NCI-H128 (cell line): ENCODE data around the gene MSMO1.
"Not testable (repeated sequence)": the region's sequence is repeated elsewhere in the genome, so short reads cannot be mapped to it uniquely, and the experiment has no call there.

Experiments used
- DNase-seq: peaks from one replicate; lab custom pipeline; 2025; ENCODE audit not compliant: unreplicated experiment; lab: John Stamatoyannopoulos, UW

The MSMO1 gene

DNA sequence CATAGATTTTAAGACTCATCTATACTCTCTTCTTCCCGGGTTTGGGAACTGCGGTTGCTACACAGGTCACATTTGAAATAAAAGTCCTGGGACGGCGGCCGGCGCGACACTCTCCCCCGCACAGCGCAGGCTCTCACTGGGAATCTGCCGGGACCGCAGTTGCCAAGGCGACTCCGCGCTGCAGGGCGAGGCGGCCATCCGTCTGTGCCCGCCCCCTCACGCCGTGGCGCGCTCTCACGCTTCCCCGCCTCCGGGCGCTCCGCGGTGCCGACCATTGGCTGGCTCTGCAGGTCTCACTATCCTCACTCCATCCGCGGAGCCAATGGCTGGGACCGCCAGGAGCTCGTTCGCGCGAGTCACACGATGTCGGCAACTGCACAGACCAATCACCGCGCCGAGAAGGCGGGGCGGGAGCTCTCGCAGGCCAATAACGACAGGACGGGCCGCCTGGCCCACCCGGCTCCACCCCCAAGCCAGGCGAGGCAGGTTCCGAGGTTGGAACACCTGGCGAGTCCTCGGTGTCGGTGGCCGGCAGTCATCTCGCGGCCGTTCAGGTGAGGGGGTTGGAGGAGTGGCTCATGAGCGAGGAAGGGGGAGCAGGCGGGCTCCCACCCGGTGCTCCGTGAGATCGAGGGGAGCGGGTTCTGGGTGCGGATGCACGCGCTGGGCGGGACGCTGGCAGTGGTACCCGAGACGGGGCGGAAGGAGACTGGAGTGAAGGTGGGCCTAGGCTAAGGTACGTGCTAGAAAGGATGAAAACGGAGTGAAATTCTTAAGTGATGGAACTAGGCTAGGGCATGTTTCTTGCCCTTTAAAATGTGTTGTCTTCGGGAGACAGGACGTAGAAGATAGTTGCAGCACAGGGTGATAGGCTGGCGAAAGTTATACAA, at the start of gene MSMO1:
TSS of gene MSMO1 (plus strand) at position 459 of the 890 bp plus-strand sequence. CDS start 5,702 bp downstream, outside the sequence.
- DNase-seq: peak; percentile 95

DNA sequence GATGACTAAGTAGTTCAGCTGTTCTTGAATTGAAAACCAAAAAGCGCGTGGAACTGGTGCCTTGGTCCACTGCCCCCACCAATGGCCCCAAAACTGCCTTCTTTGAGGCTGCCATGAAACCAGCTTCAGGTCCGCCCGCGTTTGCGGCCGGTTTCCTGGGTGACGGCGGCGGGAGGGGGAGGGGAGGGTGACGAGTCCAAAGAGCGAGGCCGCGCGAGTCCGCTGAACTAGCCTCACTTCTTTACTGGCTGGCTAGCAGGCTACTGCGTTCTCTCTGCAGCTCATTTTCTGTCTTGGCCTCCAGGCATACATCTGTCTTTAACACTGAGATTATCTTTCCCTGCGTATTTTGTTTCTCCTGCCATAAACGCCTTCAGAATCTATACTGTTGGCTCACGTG, 47.9 kb upstream of the MSMO1 start:
- not testable (repeated sequence) for DNase-seq

DNA sequence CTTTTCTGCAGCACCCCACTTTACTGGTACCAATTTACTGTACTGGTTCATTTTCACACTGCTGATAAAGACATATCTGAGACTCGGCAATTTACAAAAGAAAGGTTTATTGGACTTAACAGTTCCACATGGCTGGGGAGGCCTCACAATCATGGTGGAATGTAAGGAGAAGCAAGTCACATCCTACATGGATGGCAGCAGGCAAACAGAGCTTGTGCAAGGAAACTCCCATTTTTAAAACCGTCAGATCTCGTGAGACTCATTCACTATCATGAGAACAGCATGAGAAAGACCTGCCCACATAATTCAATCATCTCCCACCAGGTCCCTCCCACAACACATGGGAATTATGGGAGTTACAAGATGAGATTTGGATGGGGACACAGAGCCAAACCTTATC, 42.8 kb upstream of the MSMO1 start:
- DNase-seq: not testable (repeated sequence)

DNA sequence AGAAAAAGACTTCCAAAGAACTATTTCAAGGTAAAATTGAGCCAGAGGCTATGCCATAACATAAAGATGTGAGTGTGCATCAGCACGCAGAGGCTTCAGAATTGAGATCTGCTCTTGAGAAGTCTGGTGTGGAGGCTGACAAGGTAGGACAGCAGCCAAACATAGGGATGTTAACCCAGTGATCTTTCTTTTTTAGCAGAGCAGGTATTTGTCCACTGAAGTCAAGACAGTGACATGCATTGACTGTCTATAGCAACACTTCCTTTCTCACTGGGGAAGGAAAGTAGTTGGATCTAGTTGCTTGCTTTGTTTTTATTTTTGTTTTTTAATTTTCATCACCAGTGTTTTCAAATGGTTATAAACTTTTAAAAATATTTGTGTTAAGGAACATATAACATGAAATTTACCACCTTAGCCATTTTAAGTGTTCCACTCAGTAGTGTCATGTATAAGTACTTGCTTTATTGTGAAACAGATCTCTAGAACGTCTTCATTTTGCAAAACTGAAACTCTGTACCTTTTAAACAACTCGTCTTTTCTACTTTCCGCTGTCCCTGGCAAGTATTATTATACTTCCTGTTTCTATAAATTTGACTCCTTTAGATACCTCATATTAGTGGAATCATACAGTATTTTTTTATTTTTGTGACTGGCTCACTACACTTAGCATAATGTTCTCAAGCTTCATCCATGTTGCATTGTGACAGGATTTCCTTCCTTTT, 40.7 kb upstream of the MSMO1 start:
- not testable (repeated sequence) for DNase-seq

DNA sequence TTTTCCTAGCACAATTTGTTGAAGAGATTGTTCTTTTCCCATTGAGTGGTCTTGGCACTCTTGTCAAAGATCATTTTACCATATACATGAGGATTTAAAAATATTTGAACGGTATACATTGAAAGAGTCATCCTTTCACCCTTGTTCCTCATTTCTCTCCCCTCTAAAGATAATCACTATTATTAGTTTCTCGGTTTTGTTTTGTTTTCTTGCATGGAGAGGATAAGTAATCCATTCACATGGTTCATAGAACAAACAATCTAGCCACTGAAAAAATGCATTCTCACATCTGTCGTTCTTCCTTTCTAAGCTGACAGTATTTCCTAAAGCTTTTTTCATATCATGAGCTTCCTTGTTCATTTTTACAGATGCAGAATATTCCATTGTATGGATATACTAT, 39.2 kb upstream of the MSMO1 start:
- no peak for DNase-seq

DNA sequence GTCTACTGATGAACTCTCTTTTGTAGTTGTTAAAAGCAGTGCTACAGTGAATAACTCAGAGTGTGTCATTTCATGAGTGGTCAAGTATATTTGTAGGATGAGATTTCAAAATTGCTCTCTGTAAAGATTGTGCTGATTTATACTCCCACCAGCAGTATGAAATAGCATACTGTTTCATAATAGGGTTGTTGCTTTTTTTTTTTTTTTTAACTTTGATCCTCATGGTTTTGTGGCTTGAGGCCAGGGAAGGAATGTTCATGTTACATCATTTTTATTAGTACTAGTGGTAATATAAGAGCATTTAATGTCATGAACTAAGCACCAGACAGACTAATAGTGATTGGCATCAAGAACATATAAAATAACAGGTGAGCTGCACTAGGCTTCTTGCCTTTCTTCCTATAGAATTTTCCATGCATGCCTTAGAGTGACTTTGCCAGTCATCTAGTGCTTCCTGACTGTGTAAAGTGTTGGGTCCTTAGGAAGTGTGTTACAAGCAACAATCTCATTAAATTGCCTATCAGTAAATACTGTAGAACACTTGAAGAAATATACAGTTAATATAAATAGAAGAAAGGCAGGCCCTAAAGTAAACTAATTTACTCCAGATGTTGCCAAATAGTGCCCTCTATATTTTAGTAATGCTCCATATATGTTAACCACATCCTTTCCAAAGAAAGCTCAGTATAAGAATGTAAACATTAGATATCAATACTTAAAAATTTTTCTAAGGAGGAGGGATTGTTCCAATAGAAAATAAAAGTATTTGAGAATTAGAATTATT, 38.6 kb upstream of the MSMO1 start:
- DNase-seq: no peak

DNA sequence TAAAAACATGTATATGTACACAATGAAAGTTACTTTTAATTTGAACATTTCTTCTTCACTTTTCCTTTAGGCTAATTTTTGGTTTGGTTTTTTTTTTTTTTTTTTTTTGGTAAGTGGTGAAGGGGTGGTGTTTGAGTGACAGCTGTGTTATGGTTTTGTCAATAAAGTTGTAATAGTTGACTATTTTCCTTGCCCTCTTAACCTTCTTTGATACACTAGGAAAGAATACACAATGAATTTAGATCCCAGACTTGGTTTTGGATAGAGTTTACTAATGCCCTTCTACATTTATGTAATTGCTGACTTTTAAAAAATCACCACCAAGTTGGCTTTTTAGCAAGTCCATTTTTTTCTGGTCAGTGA, 38.1 kb upstream of the MSMO1 start:
- DNase-seq: no peak

DNA sequence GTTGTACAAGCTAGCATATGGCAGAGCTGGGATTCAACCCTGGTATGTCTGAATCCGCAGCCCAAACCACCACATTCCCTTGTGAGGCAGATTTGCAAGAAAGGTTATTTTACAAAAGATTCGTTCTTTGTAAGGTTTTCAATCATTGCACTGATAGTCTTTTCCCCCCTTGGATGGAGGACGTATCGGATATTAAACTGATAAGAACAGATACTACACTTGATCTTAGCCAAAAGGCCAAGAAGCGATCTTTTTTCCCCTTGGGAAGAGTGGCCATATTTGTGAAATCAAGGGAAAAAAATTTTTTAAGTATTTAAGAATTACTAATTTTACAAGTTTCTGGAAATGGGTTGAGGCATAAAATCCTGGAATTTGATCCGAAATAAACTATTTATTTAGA, 34.4 kb upstream of the MSMO1 start:
- DNase-seq: no peak

DNA sequence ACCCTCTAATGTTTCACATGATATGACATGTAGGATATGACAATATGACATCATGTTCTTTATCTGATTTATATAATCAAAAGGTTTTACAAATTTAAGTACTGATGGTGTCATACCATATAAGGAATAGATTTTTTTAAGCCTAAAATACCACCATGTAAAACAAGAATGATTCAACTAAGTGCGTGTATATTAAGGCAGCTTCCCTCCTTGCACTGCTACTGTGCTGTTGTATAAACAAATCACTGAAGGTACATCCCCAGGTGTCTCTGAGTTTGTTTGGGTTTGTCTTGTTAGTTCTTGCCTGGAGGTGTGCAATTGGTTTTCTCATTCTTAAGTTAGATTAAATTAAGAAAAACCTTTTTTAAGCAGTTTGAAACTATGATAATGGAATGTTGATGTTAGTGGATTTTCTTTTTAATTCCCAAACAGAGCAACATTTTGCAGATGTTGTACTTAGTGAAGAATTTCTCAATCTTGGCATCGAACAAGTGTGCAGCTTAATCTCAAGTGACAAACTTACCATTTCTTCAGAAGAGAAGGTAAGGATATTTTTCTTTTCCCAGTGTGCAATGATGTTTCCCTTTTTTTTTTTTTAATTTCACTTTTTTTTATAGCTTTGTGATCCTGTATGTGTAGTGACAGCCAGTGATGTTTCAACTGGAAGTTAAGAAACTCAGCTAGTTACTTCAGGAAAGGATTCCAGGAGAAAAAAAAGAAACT, 33.4 kb upstream of the MSMO1 start:
- DNase-seq: no peak

DNA sequence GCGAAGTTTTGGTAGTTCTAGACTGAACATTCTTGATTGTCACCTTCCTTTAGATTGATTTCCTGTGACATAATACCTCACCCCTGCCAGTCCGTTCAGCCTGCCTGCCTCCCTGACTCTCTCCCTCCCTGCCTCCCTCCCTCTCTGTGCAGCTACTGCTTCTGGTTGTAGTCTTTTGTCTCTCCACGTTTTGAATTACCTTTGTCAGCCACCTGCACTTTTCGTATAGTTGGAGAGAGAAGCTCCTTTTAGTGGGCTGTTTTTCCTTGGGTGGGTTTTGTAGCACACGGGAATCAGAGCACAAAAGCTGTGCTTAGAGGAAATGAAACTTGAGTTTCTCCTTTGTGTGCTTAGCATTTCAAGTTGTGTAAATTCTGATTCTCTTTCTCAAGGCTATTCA, 32.6 kb upstream of the MSMO1 start:
- no peak for DNase-seq

DNA sequence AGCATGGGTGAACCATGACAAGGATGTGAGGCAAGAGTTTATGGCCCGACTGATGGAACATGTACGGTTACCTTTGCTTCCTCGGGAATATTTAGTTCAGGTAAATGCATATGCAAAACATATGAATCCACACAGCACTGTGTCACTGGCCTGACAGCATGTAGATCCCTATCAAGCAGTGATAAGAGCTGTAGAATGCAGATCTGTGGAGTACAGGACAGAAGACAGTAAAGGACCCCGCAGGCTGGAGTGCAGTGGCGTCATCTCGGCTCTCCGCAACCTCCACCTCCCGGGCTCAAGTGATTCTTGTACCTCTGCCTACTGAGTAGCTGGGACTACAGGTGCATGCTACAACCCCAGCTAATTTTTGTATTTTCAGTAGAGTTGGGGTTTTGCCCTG, 29.8 kb upstream of the MSMO1 start:
- DNase-seq: no peak

DNA sequence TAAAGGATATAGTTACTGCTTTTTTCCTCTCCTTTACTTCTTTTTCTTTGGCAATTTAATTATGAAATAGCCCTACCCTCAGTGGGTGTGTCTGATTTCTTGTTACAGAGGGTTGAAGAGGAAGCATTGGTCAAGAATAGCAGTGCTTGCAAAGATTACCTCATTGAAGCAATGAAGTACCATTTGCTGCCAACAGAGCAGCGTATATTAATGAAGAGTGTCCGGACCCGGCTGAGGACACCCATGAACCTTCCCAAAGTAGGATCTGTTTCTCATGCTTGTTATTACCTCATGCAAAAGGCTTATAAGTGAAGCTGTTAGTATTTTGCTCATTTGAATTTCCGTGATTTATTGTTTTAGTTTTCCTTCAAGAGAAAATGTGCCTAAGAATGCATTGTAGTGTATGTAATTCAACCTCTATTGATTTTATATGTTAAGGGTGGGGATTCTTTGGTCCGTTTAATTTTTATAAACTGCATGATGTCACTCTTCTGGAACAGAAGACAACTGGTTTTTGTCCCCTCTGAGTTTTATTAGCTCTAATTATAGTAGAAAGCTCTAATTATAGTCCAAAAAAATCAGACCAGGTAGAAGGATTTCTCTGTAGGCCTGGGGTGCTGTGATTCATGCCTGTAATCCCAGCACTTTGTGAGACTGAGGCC, 27.9 kb upstream of the MSMO1 start:
- no peak for DNase-seq

DNA sequence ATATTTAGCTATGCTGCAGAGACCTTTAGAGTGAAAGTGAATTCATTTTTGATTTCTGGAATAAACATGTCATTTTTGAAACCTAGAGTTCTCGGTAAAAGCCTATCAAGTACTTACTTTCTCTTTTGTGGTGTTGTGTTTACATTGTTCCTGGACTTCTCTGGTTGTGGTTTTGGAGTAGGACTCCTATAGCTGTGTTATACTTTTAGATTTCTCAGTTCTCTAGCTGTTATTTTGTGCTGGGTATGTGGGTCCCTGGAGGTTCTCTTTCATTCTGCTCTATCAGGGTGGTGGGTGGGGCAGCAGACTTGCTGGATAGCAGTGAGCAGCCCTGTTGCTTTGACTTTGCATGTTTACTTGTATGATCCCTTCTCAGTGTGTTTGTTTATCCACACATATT, 25.6 kb upstream of the MSMO1 start:
- DNase-seq: no peak

DNA sequence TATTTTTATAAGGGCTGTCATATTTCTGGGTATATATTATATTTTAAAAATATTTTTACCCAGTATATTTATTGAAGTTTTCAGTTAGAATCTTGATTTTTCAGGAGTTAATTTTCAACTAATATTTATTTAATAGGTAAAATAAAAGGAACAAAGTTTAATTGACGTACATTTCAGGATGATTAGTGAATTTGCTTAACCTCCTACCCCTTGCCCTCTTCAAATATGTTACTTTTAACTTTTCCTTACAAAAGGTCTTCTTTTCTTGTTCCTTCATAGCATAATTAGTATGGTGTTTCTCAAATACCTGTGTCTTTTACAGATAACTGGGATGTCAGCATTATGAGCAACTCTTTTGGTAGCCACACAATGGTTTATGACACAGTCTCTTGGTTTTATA, 24.8 kb upstream of the MSMO1 start:
- no peak for DNase-seq

DNA sequence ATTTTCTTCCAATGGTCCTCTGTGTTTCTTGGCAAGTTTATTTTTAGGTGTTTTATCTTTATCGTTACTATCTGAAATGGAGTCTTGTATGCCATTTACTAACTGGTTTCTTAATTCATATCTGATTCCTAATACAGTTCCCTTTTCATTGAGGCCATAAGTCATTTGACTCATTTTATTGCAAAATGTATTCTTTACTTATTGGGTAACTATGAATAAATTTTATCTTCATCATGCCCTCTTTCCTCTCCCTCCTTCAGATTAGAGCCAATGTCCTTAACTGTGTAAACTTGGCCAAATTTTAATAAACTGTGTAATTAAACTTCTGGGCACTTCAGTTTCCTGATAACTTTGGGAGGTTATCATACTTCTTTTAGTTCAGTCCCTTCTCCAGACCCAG, 19.3 kb upstream of the MSMO1 start:
- DNase-seq: no peak

DNA sequence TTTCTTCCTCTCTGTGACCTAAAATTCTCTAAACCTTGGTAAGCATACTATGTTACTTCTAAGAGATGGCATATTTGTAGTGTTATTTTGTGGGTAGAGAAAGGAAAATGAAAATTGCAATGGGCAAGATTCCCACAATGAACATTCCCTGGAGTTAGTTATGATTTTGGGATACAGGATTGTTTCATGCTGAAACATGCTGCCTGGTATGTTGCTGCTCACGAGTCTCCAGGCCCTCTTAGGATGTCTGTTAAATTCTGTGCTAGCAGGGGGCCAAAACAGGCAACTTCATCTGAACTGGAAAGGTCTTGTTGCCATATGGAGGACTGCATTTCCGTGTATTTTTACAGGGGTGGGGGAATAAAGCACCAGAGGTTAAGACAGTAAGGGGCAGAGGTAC, 18.9 kb upstream of the MSMO1 start:
- no peak for DNase-seq

DNA sequence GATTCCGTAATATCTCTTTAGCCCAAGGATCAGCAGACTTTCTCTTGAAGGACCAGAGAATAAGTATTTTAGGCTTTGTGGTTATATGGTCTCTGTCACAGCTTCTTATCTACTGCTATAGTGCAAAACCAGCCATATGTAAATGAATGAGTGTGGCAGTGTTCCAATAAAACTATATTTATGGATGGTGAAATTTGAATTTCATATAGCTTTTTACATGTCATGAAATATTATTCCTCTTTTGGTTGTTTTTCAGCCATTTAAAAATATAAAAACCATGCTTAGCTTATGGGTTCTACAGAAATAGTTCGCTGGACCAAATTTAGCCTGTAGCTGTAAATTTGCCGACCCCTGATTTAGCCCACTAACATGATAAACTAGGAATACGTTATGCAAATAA, 18.0 kb upstream of the MSMO1 start:
- no peak for DNase-seq

DNA sequence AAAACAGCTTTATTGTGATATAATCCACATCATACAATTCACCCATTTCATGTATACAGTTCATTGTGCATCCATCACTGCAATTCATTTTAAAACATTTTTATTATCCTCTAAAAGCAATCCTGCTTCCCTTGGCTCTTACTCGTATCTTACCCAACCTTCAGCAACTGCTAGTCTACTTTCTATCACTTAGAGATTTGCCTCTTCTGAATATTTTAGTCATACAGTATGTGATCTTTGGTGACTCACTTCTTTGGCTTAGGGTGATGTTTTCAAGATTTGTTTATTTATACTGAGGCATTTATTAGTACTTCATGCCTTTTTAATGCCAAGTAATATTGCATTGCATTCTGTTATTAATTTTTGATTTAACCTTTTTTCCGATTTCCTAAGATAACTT, 15.0 kb upstream of the MSMO1 start:
- DNase-seq: no peak

DNA sequence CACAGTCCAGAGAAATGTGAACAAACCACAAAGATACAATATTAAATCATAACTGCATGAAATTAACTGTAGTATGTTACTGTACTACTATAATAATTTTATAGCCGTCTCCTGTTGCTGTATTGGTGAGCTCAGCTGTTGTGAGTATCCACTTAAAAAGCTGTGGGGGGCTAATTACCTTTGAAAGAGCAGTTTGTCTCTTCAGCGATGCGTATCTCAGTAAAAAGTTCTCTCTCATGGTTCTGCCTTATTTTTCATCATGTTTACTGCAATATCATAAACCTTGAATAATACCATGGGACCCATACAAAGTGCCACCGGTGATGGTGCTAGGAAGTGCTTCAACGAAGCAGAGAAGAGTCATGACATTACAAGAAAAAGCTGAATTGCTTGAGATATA, 8.4 kb upstream of the MSMO1 start:
- no peak for DNase-seq

DNA sequence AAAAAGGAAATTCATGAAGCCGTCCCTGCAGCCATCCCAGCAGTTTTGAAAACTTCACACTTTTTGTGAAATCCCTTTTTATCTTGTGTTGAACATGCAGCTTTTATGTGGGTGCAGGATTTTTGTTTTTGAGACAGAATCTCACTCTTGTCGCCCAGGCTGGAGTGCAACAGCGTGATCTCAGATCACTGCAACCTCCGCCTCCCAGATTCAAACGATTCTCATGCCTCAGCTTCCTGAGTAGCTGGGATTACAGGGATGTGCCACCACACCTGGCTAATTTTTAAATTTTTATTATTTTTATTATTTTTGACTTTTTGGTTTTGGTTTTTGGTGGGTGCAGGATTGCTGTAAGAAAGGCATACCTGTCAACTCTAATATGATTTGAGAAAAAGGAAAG, 8.0 kb upstream of the MSMO1 start:
- DNase-seq: no peak
